Fibroblast of upper back skin (primary cell): ENCODE measurements around the gene RAB17.

Experiments
- DNase-seq: peaks from one replicate; pipeline ENCODE4 v3.0.0-alpha.2; 2013

Gene RAB17

DNA sequence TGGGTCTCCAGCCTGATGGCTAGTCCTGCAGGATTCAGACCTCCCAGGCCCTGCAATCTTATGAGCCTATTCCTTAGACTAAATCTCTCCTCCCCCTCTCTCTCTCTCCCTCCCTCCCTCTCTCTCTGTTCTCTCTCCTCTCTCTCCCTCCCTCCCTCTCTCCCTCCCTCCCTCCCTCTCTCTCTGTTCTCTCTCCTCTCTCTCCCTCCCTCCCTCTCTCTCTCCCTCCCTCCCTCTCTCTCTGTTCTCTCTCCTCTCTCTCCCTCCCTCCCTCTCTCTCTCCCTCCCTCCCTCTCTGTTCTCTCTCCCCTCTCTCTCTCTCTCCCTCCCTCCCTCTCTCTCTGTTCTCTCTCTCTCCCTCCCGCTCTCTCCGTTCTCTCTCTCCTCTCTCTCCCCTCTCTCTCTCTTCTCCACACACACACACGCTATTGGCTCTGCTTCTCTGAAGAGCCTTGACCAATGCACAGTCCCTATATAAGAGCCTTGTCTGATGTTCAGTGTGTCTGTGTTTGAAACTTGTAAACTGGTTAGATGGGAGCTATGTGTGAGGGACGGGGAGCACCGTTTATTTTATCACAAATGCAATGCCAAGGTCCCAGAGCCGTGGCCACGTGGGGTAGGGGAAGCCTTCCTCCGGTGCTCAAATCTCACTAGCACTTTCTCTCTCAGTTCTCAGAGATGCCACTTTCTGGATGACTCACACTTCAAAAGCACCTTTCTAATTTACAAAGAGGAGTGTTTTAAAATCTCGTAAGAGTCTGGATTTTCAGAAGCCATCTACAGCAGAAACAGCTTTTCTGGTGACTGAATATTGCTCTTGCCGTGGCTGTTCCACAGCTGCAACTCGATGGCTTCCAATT lies 33.5 kb downstream of the RAB17 start:
- DNase-seq = no peak

DNA sequence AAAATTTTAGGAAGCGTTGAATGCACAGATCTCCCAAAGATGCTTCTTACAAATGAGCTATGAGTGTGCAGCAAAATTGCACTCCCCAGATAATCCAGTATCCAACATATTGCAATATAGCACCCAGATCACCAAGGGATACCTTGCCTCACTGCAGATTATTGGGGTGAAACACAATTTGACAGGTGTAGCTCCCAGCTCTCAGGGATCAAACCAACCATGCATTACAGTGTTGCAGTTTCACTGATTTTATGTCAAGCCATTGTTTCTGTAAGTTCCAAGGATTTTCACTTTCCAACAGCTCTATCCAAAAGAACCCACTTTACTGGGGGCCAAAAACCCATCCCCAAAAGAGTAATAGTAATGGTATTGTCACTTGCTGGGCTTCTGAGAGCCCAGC lies 35.0 kb downstream of the RAB17 start:
- DNase-seq = no peak

- no peak for DNase-seq
Observed at GRCh38 chr2:237553948-237554347, 36.6 kb downstream of the RAB17 start.

DNA sequence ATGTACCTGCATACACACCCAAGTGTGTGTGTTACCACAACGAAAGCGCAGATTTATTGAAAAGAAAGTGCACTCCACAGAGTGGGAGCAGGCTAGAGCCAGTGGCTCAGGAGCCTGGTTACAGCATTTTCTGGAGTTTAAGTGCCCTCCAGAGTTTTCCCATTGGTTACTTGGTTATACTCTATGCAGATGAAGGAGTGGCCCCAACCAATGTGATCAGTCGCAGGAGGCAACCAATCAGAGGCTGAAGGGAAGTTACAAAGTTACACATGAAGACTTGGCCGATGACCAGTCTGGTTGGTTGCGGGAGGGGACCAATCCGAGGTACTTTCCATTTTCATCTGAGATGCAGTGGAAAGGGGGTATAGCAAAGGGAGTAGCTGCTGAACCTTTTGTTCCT lies 37.6 kb downstream of the RAB17 start:
- DNase-seq = no peak

DNA sequence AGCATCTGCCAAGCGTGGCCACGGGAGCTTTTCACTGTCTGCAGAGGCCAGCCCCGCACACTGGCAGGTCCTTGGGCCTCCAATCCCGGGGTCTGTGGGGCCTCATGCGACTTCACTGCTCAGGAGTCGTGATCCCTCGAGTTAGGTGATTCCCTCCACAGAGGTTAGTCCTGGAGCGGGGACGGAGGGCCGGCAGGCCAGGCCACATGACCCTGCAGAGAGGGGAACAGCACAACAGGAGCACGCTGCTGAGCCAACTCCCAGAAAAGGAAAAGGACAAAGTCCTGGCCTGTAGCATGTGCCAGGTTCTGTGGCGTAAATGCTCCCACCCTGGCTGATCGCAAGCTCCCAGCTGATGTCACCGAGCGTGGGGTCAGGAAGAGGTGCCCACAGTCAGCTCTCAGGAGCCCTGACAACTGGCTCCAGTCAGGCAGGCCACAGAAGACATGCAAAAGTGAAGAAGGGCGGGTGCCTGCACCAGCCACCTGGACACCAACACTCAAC lies 39.4 kb downstream of the RAB17 start:
- DNase-seq = no peak

GRCh38 chr2:237549643-237550415 lies 40.7 kb downstream of the RAB17 start:
- no peak for DNase-seq

- no peak for DNase-seq
Observed at GRCh38 chr2:237549216-237549615, 41.3 kb downstream of the RAB17 start.

GRCh38 chr2:237547841-237548416 lies 42.6 kb downstream of the RAB17 start:
- DNase-seq = no peak

GRCh38 chr2:237546876-237547395 lies 43.6 kb downstream of the RAB17 start:
- DNase-seq = no peak

GRCh38 chr2:237546040-237546875 lies 44.3 kb downstream of the RAB17 start:
- DNase-seq = no peak

GRCh38 chr2:237542001-237542704 lies 48.4 kb downstream of the RAB17 start:
- DNase-seq = no peak

GRCh38 chr2:237541243-237541642 lies 49.3 kb downstream of the RAB17 start:
- no peak for DNase-seq

- DNase-seq = peak; percentile 66
Observed at GRCh38 chr2:237540823-237541222, 49.7 kb downstream of the RAB17 start.

GRCh38 chr2:237540223-237540775 lies 50.2 kb downstream of the RAB17 start:
- DNase-seq = no peak

DNA sequence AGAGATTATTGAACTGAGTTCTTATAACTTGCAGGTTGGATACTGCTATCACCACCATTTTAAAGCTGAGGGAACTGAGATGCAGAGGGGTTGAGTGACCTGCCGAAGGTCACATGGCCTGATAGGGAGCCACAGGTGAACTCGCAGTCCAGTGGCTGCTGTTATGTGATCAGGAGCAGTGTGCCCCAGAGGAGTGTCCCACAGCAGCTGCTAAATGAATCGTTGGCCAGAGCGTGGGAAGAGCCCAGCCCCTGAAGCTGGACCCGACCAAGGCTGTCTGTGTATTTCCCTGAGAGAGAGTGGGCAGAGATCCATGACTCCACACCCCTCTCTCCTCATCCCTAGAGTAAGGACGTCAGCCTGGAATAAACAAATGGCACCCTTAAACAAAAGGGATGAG lies 50.9 kb downstream of the RAB17 start:
- DNase-seq = no peak

DNA sequence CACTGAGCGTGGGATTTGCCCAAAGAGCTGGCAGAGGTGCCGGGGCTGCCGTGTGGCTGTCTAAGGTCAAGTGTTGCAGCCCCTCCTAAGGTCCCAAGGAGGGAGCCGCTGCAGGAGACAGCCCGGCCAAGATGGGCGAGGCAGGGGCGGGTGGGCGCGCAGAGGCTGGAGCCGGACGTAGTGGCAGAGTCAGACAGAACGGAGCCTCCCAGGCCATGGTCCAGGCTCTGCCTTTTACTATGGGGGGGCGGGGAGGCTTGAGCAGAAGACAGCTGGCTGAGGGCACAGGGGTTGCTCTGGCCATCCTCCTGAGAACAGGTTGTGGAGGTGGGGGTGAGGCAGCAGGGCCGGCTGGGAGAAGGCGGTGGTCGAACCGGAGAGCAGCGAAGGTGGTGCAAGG lies 51.6 kb downstream of the RAB17 start:
- DNase-seq = no peak

DNA sequence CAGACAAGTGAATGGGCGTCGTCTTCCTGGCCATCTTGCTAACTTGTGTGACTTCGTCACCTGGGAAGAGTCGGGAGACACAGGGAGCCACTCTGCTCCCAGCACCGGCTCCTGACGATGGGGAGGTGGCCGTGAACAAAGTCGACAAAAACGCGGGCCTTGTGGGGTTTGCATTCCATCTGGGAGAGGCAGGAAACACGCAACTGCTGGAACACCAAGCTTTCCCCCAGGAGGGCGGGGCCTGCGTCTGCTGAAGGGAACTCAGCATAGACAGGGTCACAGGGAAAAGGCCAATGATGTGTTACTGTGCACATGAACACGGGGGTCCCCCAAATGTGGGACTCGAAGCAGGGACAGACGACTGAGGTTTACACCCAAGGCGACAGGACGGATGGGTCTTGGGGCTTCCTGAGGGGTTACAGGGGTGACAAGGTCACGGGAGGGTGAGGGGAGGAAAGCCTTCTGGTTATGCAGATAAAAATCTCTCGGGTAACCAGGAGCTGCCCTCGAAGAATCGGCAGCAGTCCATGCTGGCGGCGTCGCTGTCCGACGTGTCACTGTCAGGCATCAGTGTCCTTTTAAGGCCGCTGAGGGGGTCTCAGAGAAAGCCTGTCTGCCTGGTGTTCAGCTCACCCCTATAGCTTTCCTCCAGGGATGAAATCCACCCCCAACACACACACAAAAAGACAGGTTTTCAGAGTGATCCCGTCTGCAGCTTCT lies 52.4 kb downstream of the RAB17 start:
- DNase-seq = no peak

DNA sequence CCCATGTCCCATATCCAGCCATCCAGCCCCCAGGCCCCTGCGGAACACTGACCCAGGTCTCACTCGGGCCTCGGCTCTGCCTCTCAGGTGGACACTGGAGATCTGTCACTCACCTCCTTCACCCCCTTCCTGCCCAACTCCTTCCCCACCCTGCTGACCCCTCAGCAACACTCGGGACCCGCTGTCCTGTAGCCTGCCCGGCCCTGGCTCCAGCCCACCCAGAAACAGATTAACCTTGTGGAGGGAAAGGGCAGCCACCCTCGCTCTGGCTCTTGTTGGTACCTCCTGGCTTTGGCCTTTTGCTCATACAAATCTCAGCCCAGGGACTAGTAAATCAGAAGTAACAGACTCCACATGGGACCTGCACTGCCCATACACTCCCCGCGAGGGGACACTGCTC lies 53.9 kb downstream of the RAB17 start:
- no peak for DNase-seq

DNA sequence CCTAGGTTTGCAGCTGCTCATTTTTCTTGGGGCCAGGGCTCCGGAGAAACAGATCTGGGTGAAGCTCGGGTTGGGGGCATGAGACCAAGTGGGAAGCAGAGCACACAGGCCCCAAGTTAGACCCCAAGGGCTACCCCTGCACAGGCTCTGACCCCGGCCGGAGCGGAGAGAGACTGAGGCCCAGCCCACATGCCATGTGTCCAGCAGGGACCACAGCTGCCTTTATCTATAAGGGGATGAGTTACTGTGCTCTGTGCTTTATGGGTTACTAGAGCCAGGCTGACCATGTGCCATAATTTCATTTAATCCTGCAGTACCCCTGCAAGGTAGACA lies 54.5 kb downstream of the RAB17 start:
- DNase-seq = no peak

GRCh38 chr2:237535385-237536082 lies 55.0 kb downstream of the RAB17 start:
- no peak for DNase-seq
